Measurements from ENCODE around the gene KIF6. TPM values are rescaled to one million over a fixed set of nuclear protein-coding genes. Genes with fewer than 3 reads are reported as not detected.

KIF6 gene
- polyA plus RNA-seq, 4 donors = 0.18 to 1.2 TPM; not detected in 2

- peaks cover 0 to 2% (median 0%) of the 10 kb centered on the region in 3 donors for H3K27me3 ChIP-seq (ENCODE audit: control insufficient read depth in 3 of 3, insufficient read depth in 3 of 3, low read length in 3 of 3)
- H3K36me3 ChIP-seq (ENCODE audit: control insufficient read depth in 3 of 3, insufficient read depth in 2 of 3, low read depth in 1 of 3, low read length in 3 of 3) = no peaks in the 10 kb centered on the region
- H3K9me3 ChIP-seq (ENCODE audit: control insufficient read depth in 2 of 2, insufficient read depth in 1 of 2, low read depth in 1 of 2, low read length in 1 of 2) = no peaks in the 10 kb centered on the region
- 47 to 53% (median 51%) methylated on average over 4 of the region's 4 CpGs for WGBS, 3 donors
- DNase-seq (no peak), FAIRE-seq (no peak)
- H3K4me1 ChIP-seq (ENCODE audit: control insufficient read depth in 3 of 3, insufficient read depth in 2 of 3, low read depth in 1 of 3, low read length in 2 of 3) = no peaks in the 10 kb centered on the region
- H3K4me3 ChIP-seq (ENCODE audit: low read depth in 1 of 3, low read length in 3 of 3) = no peak overlapping the region
- peak overlapping the region in 1 of 3 donors; percentile 75 for H3K27ac ChIP-seq (ENCODE audit: low read depth in 1 of 3, low read length in 2 of 3)
Measured at GRCh38 chr6:39530201-39530759, 194.9 kb downstream of the KIF6 start.

- H3K4me1 ChIP-seq (ENCODE audit: control insufficient read depth in 3 of 3, insufficient read depth in 2 of 3, low read depth in 1 of 3, low read length in 2 of 3) = no peaks in the 10 kb centered on the region
- WGBS, 3 donors = 77 to 83% (median 78%) methylated on average over 2 of the region's 2 CpGs
- no peaks in the 10 kb centered on the region for H3K9me3 ChIP-seq (ENCODE audit: control insufficient read depth in 2 of 2, insufficient read depth in 1 of 2, low read depth in 1 of 2, low read length in 1 of 2)
- no peak for FAIRE-seq
- no peak overlapping the region for H3K4me3 ChIP-seq (ENCODE audit: low read depth in 1 of 3, low read length in 3 of 3)
- no peak overlapping the region for H3K27ac ChIP-seq (ENCODE audit: low read depth in 1 of 3, low read length in 2 of 3)
- no peak for DNase-seq
- no peaks in the 10 kb centered on the region for H3K36me3 ChIP-seq (ENCODE audit: control insufficient read depth in 3 of 3, insufficient read depth in 2 of 3, low read depth in 1 of 3, low read length in 3 of 3)
- peaks cover 0 to 2% (median 0%) of the 10 kb centered on the region in 3 donors for H3K27me3 ChIP-seq (ENCODE audit: control insufficient read depth in 3 of 3, insufficient read depth in 3 of 3, low read length in 3 of 3)
Measured at GRCh38 chr6:39527792-39528564, 197.2 kb downstream of the KIF6 start.

DNA sequence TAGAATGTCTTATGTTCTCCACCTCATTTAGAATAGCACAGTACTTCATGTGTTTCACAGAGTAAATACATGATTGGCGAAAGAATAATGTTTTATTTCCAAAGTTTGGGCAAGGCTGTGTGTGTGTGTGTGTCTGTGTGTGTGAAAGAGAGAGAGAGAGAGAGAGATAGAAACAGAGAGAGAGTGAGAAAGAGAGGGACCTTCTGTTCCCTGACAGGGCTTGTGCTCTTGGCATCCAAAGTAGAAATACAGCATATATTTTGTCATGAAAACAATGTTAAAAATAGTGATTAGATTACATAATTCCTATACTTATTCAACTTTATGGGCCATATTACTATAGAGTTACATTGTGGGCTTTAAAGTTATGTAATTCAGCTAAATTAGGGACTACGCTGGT is 201.2 kb downstream of the KIF6 start:
- WGBS, 3 donors = 82 to 85% (median 82%) methylated on average over 2 of the region's 2 CpGs
- DNase-seq (no peak), FAIRE-seq (no peak)
- Histone ChIP-seq H3K36me3 (ENCODE audit: control insufficient read depth in 3 of 3, insufficient read depth in 2 of 3, low read depth in 1 of 3, low read length in 3 of 3) (no peaks in the 10 kb centered on the region), H3K4me1 (ENCODE audit: control insufficient read depth in 3 of 3, insufficient read depth in 2 of 3, low read depth in 1 of 3, low read length in 2 of 3) (no peaks in the 10 kb centered on the region), H3K9me3 (ENCODE audit: control insufficient read depth in 2 of 2, insufficient read depth in 1 of 2, low read depth in 1 of 2, low read length in 1 of 2) (no peaks in the 10 kb centered on the region), H3K27ac (ENCODE audit: low read depth in 1 of 3, low read length in 2 of 3) (peak overlapping the region in 1 of 3 donors; percentile 14), H3K27me3 (ENCODE audit: control insufficient read depth in 3 of 3, insufficient read depth in 3 of 3, low read length in 3 of 3) (peaks cover 0 to 2% (median 0%) of the 10 kb centered on the region in 3 donors), H3K4me3 (ENCODE audit: low read depth in 1 of 3, low read length in 3 of 3) (no peak overlapping the region)

- H3K9me3 ChIP-seq (ENCODE audit: control insufficient read depth in 2 of 2, insufficient read depth in 1 of 2, low read depth in 1 of 2, low read length in 1 of 2) = no peaks in the 10 kb centered on the region
- FAIRE-seq (no peak), DNase-seq (no peak)
- no peak overlapping the region for H3K4me3 ChIP-seq (ENCODE audit: low read depth in 1 of 3, low read length in 3 of 3)
- 22 to 26% (median 23%) methylated on average over 2 of the region's 2 CpGs for WGBS, 3 donors
- peaks cover 0 to under 1% (median 0%) of the 10 kb centered on the region in 3 donors for H3K27me3 ChIP-seq (ENCODE audit: control insufficient read depth in 3 of 3, insufficient read depth in 3 of 3, low read length in 3 of 3)
- no peaks in the 10 kb centered on the region for H3K4me1 ChIP-seq (ENCODE audit: control insufficient read depth in 3 of 3, insufficient read depth in 2 of 3, low read depth in 1 of 3, low read length in 2 of 3)
- peak overlapping the region in 2 of 3 donors; percentile 2 to 58 for H3K27ac ChIP-seq (ENCODE audit: low read depth in 1 of 3, low read length in 2 of 3)
- no peaks in the 10 kb centered on the region for H3K36me3 ChIP-seq (ENCODE audit: control insufficient read depth in 3 of 3, insufficient read depth in 2 of 3, low read depth in 1 of 3, low read length in 3 of 3)
Measured at GRCh38 chr6:39521958-39522357, 203.2 kb downstream of the KIF6 start.

DNA sequence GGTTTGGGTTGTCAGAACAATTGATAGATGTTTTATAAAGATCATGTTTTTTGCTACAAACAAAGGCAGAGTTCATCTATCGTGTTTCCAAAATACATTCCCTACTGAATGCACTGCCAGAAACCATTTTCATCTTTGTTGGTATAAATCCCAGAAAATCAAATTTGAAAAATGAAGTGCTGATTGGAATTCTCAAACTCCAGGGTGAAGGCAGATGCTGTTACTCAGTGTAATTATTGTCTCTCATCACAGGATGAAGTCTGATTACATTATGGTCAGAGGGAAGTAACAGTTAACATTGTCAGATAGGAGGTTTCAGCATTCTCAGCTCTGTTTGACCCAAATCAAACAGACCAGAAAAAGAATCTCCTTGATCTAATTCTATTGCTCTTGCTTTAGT is 204.3 kb downstream of the KIF6 start:
- Histone ChIP-seq H3K4me1 (ENCODE audit: control insufficient read depth in 3 of 3, insufficient read depth in 2 of 3, low read depth in 1 of 3, low read length in 2 of 3) (no peaks in the 10 kb centered on the region), H3K27ac (ENCODE audit: low read depth in 1 of 3, low read length in 2 of 3) (peak overlapping the region in 1 of 3 donors; percentile 2), H3K36me3 (ENCODE audit: control insufficient read depth in 3 of 3, insufficient read depth in 2 of 3, low read depth in 1 of 3, low read length in 3 of 3) (no peaks in the 10 kb centered on the region), H3K9me3 (ENCODE audit: control insufficient read depth in 2 of 2, insufficient read depth in 1 of 2, low read depth in 1 of 2, low read length in 1 of 2) (no peaks in the 10 kb centered on the region), H3K4me3 (ENCODE audit: low read depth in 1 of 3, low read length in 3 of 3) (no peak overlapping the region), H3K27me3 (ENCODE audit: control insufficient read depth in 3 of 3, insufficient read depth in 3 of 3, low read length in 3 of 3) (no peaks in the 10 kb centered on the region)
- WGBS, 3 donors = 69 to 83% (median 75%) methylated on average over 1 of the region's 1 CpG
- no peak for FAIRE-seq
- DNase-seq = no peak

GRCh38 chr6:39520411-39520810 is 204.8 kb downstream of the KIF6 start:
- no peaks in the 10 kb centered on the region for H3K9me3 ChIP-seq (ENCODE audit: control insufficient read depth in 2 of 2, insufficient read depth in 1 of 2, low read depth in 1 of 2, low read length in 1 of 2)
- DNase-seq = no peak
- no peaks in the 10 kb centered on the region for H3K36me3 ChIP-seq (ENCODE audit: control insufficient read depth in 3 of 3, insufficient read depth in 2 of 3, low read depth in 1 of 3, low read length in 3 of 3)
- H3K4me1 ChIP-seq (ENCODE audit: control insufficient read depth in 3 of 3, insufficient read depth in 2 of 3, low read depth in 1 of 3, low read length in 2 of 3) = no peaks in the 10 kb centered on the region
- no peak for FAIRE-seq
- no peak overlapping the region for H3K4me3 ChIP-seq (ENCODE audit: low read depth in 1 of 3, low read length in 3 of 3)
- 59 to 77% (median 75%) methylated on average over 5 of the region's 5 CpGs for WGBS, 3 donors
- H3K27me3 ChIP-seq (ENCODE audit: control insufficient read depth in 3 of 3, insufficient read depth in 3 of 3, low read length in 3 of 3) = no peaks in the 10 kb centered on the region
- H3K27ac ChIP-seq (ENCODE audit: low read depth in 1 of 3, low read length in 2 of 3) = no peak overlapping the region

DNA sequence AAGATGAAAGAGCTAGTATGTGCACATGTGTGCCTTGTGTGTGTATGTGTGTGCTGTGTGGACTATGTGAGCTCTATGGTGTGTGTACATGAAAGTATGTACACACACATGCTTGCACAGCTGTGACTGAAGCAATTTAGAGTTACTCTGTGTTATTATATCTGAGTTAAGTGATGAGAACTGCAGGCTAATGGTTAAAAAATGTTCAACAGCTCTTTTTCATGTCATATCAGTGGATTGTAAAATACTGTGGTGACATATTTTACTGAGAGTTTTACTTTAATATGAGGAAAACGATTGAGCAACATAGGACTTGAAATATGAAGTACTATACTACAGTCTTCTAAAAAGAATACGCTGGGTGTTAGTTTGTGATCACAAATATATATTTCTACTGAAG is 207.0 kb downstream of the KIF6 start:
- 66 to 72% (median 67%) methylated on average over 2 of the region's 2 CpGs for WGBS, 3 donors
- FAIRE-seq (no peak), DNase-seq (no peak)
- Histone ChIP-seq H3K9me3 (ENCODE audit: control insufficient read depth in 2 of 2, insufficient read depth in 1 of 2, low read depth in 1 of 2, low read length in 1 of 2) (no peaks in the 10 kb centered on the region), H3K36me3 (ENCODE audit: control insufficient read depth in 3 of 3, insufficient read depth in 2 of 3, low read depth in 1 of 3, low read length in 3 of 3) (no peaks in the 10 kb centered on the region), H3K27me3 (ENCODE audit: control insufficient read depth in 3 of 3, insufficient read depth in 3 of 3, low read length in 3 of 3) (no peaks in the 10 kb centered on the region), H3K4me3 (ENCODE audit: low read depth in 1 of 3, low read length in 3 of 3) (no peak overlapping the region), H3K27ac (ENCODE audit: low read depth in 1 of 3, low read length in 2 of 3) (no peak overlapping the region), H3K4me1 (ENCODE audit: control insufficient read depth in 3 of 3, insufficient read depth in 2 of 3, low read depth in 1 of 3, low read length in 2 of 3) (no peaks in the 10 kb centered on the region)

DNA sequence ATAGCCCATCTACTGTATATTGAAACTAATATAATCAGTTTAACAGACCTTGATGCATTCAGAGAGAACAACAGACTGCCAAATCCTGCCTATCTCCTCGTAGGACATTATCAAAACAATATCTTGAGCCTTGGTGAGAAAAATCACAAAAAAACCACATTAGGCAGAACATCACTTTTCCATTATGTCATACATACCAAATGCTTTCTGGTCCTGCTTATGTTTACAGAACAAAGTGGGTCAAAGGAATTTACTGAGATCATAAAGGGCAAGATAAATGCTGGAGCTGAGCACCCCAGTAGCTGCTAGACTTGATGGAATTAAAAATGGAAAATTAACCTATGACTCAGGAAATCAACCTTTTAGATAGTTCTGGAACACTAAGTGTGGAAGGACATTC is 207.5 kb downstream of the KIF6 start:
- Histone ChIP-seq H3K27ac (ENCODE audit: low read depth in 1 of 3, low read length in 2 of 3) (no peak overlapping the region), H3K4me1 (ENCODE audit: control insufficient read depth in 3 of 3, insufficient read depth in 2 of 3, low read depth in 1 of 3, low read length in 2 of 3) (no peaks in the 10 kb centered on the region), H3K9me3 (ENCODE audit: control insufficient read depth in 2 of 2, insufficient read depth in 1 of 2, low read depth in 1 of 2, low read length in 1 of 2) (no peaks in the 10 kb centered on the region), H3K36me3 (ENCODE audit: control insufficient read depth in 3 of 3, insufficient read depth in 2 of 3, low read depth in 1 of 3, low read length in 3 of 3) (no peaks in the 10 kb centered on the region), H3K4me3 (ENCODE audit: low read depth in 1 of 3, low read length in 3 of 3) (no peak overlapping the region), H3K27me3 (ENCODE audit: control insufficient read depth in 3 of 3, insufficient read depth in 3 of 3, low read length in 3 of 3) (no peaks in the 10 kb centered on the region)
- FAIRE-seq = no peak
- DNase-seq = no peak
- 19 to 41% (median 35%) methylated on average over 1 of the region's 1 CpG for WGBS, 3 donors

Data from small intestine (tissue), 7 donors.